AG04450 (cell line): ENCODE data around the gene JAM3. TPM values are rescaled to one million over a fixed set of nuclear protein-coding genes. Genes with fewer than 3 reads are reported as not detected.
A peak's percentile ranks its signal among the peaks of the same experiment; 100 is the strongest.

ENCODE experiments used
- CTCF ChIA-PET: fragments of 300-600, 350-600 bp; formaldehyde crosslinking; extraction: SDS; loops from one replicate; lab custom pipeline; 2022; ENCODE audit warnings: antibody characterized with exemption, inconsistent platforms; lab: Charles Lee
- POLR2A ChIA-PET: fragments of 350-600 bp; formaldehyde crosslinking; extraction: SDS; loops from one replicate; lab custom pipeline; 2021; ENCODE audit warnings: antibody characterized with exemption, inconsistent platforms; lab: Yijun Ruan, JAX
- DNase-seq: peaks from one replicate; pipeline ENCODE4 v3.0.0-alpha.2; 2011; ENCODE audit warnings: low read depth, low spot score
- H3K27ac ChIP-seq: one replicate; pipeline ENCODE4 v1.5.1; 2012; ENCODE audit warnings: low read depth, low read length, control low read depth
- H3K27me3 ChIP-seq: one replicate; pipeline ENCODE4 v1.6.0; 2012; ENCODE audit warnings: low read length; ENCODE audit not compliant: control insufficient read depth, insufficient read depth
- H3K4me3 ChIP-seq: 2 replicates; pipeline ENCODE4 v1.5.1; 2011; ENCODE audit warnings: mild to moderate bottlenecking, low read depth, low read length, control low read depth
- H3K9me3 ChIP-seq: 2 replicates; pipeline ENCODE4 v1.5.1; 2012; ENCODE audit warnings: low read length; ENCODE audit not compliant: control insufficient read depth, insufficient read depth
- CTCF ChIP-seq: IDR thresholded peaks from 2 replicates; pipeline ENCODE4 v1.5.1; 2011; ENCODE audit warnings: low read depth, low read length, control low read depth, inconsistent platforms
- polyA plus RNA-seq: library from polyadenylated mRNA; depleted of rRNA; stranded (reverse); fragments of >200 nt; gene quantifications from 2 replicates; pipeline ENCODE4 v1.2.3, GENCODE V29; 2011

JAM3 gene
- polyA plus RNA-seq, 1 experiment, result 79.6 TPM

DNA sequence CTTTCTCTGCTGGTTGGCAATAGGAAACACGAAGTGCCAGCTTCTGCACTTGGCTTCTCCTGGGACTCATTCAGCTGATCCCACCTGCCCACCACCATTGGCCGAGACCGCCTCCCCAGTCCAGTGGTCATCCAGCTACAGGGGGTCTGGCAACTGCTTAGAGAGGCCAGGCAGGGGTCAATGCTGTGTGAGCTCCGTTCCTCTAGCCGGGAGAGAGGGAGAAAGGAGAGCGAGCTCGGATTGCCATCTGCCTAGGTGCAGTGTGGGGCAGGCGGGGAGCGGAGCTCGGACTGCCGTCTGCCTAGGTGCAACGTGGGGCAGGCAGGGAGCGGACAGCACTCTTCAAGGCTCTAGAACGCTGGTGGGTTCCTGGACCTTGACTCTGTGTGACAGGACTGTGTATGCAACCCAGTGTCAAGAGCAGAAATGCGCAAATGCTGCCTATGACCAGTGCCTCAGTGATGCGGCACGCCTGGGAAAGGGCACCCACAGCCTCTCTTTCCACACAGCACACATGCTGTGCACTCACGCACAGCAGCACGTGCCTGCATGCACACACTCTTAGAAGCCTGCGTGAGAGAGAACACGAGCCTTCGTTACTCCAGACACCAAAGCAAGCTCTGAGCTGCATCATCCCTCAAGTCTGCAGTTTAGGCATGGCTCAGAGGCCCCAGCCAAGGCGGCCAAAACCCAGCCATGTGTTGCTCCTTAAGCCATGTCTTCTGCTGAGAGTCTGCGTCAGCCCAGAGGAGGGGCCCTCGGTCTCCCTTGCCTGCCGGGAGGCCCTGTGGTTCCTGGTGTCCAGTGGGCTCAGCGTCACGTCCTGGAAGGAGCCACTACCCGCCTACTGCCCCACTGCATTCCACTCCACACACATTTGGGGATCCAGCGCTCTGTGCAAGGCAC, 26.8 kb upstream of the JAM3 start:
- H3K9me3 ChIP-seq, result no peaks in the 10 kb centered on the region
- ChIA-PET POLR2A (interaction anchor here (1.0 to 1.1 kb wide), 2 partner anchors 78 to 84 kb away, joined by 3 read pairs; no protein-coding TSS in a partner anchor), CTCF (interaction anchor here (6.4 kb wide), 1 partner anchor 9 kb away, joined by 44 read pairs; no protein-coding TSS in a partner anchor)
- no peaks in the 10 kb centered on the region for H3K27me3 ChIP-seq
- no peak for TF ChIP-seq CTCF
- DNase-seq, result no peak
- H3K27ac ChIP-seq, result no peak overlapping the region
- H3K4me3 ChIP-seq, result no peak overlapping the region

GRCh38 chr11:134043821-134044420, 25.0 kb upstream of the JAM3 start:
- POLR2A ChIA-PET, result no interaction called here
- CTCF ChIA-PET, result interaction anchor here (1.3 to 4.1 kb wide), 2 partner anchors 98 to 116 kb away, joined by 3 to 25 read pairs; no protein-coding TSS in a partner anchor
- no peaks in the 10 kb centered on the region for H3K27me3 ChIP-seq
- no peak for DNase-seq
- no peak overlapping the region for H3K4me3 ChIP-seq
- no peaks in the 10 kb centered on the region for H3K9me3 ChIP-seq
- TF ChIP-seq CTCF, result no peak
- no peak overlapping the region for H3K27ac ChIP-seq

GRCh38 chr11:134044514-134045284, 24.2 kb upstream of the JAM3 start:
- POLR2A ChIA-PET, result no interaction called here
- no peaks in the 10 kb centered on the region for H3K27me3 ChIP-seq
- no peak for DNase-seq
- H3K4me3 ChIP-seq, result no peak overlapping the region
- no peak for TF ChIP-seq CTCF
- no peak overlapping the region for H3K27ac ChIP-seq
- H3K9me3 ChIP-seq, result no peaks in the 10 kb centered on the region
- CTCF ChIA-PET, result interaction anchor here (1.3 to 4.1 kb wide), 3 partner anchors 91 to 117 kb away, joined by 3 to 25 read pairs (median 5); no protein-coding TSS in a partner anchor

DNA sequence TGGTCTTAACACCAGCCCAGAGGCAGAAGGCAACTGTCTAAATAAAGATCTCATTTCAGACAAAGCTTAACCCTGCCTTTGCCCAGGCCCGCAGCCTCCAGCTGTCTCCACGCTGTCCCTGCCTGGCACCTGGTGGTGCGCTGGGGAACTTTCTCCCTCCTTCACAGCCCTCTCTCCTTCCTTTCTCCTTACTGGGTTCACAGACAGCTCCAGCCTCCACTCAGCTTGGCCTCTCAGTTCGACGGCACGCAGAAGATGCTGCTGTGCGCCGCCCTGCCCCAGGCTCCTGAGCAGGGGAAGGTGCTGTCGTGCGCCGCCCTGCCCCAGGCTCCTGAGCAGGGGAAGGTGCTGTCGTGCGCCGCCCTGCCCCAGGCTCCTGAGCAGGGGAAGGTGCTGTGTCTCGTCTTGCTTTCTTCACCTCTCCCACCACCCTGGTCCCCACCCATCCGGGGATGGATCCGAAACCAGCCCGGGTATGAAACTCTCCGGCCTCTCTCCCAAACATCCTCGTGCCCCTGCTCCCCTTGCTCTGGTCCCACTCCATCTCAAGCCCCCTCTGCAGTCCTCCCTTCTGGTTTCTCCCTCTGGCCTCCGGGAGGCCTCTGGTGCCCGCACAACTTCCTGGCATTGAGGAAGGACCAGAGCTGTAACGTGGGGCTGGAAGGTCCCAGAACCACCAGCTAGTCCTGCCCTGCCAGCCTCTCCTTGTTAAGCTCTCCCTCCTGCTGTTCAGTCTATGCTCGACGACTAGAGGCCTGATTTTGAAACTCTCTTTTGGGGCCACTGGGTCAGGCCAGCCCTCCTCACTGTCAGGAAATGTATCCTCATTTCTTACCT, 22.9 kb upstream of the JAM3 start:
- peak; percentile 58 for TF ChIP-seq CTCF
- Histone ChIP-seq H3K9me3 (no peaks in the 10 kb centered on the region), H3K27ac (no peak overlapping the region), H3K27me3 (no peaks in the 10 kb centered on the region), H3K4me3 (no peak overlapping the region)
- no peak for DNase-seq
- POLR2A ChIA-PET, result no interaction called here
- CTCF ChIA-PET, result interaction anchor here (1.2 to 6.2 kb wide), 5 partner anchors 8 to 118 kb away, joined by 3 to 133 read pairs (median 5); no protein-coding TSS in a partner anchor
